Large intestine (tissue), 3 donors: ENCODE data around the gene RNF166. TPM values are rescaled to one million over a fixed set of nuclear protein-coding genes. Genes with fewer than 3 reads are reported as not detected.

Source experiments
- DNase-seq, 2 donors: peaks; one replicate each; pipeline versions ENCODE4 v3.0.0 to v3.0.0-alpha.2; 2013
- H3K27ac ChIP-seq: one replicate; pipeline ENCODE4 v1.5.1; 2013; ENCODE audit warnings: low read length
- H3K27me3 ChIP-seq: 2 replicates; pipeline ENCODE4 v1.6.1; 2013; ENCODE audit warnings: low read length; ENCODE audit not compliant: control insufficient read depth, insufficient read depth
- H3K36me3 ChIP-seq: 2 replicates; pipeline ENCODE4 v1.6.1; 2013; ENCODE audit warnings: low read length; ENCODE audit not compliant: control insufficient read depth, insufficient read depth
- H3K4me1 ChIP-seq: one replicate; pipeline ENCODE4 v1.6.1; 2013; ENCODE audit warnings: low read length; ENCODE audit not compliant: control insufficient read depth, insufficient read depth
- H3K4me3 ChIP-seq: one replicate; pipeline ENCODE4 v1.5.1; 2013; ENCODE audit warnings: low read length
- H3K9me3 ChIP-seq: one replicate; pipeline ENCODE4 v1.6.1; 2013; ENCODE audit warnings: mild to moderate bottlenecking, low read depth, low read length, moderate library complexity; ENCODE audit not compliant: control insufficient read depth
- WGBS: methylation state at CpG from one replicate; pipeline ENCODE4 v1.1.5; 2013; ENCODE audit warnings: low lambda C conversion rate; ENCODE audit not compliant: insufficient coverage; 5-methylcytosine and 5-hydroxymethylcytosine counted together
- polyA plus RNA-seq: library from polyadenylated mRNA; unstranded; fragments of 120-200 nt; gene quantifications from one replicate; pipeline ENCODE4 v1.2.1, GENCODE V29; 2013

The RNF166 gene
- polyA plus RNA-seq, 1 donor: 13.3 TPM

- Histone ChIP-seq H3K4me1 (no peaks in the 10 kb centered on the region), H3K27me3 (no peaks in the 10 kb centered on the region), H3K4me3 (no peak overlapping the region), H3K27ac (no peak overlapping the region), H3K9me3 (no peaks in the 10 kb centered on the region), H3K36me3 (peaks cover 58% of the 10 kb centered on the region)
- no peak for DNase-seq
- WGBS: no CpG with 5 or more reads among the region's 13 CpGs
Measured at GRCh38 chr16:88732961-88733294, 26.7 kb upstream of the RNF166 start.

- no CpG with 5 or more reads among the region's 30 CpGs for WGBS
- no peak overlapping the region for H3K27ac ChIP-seq
- no peak overlapping the region for H3K4me3 ChIP-seq
- peaks cover 59% of the 10 kb centered on the region for H3K36me3 ChIP-seq
- no peaks in the 10 kb centered on the region for H3K9me3 ChIP-seq
- no peaks in the 10 kb centered on the region for H3K4me1 ChIP-seq
- no peak for DNase-seq
- no peaks in the 10 kb centered on the region for H3K27me3 ChIP-seq
Measured at GRCh38 chr16:88732172-88732960, 26.2 kb upstream of the RNF166 start.

- WGBS: no CpG with 5 or more reads among the region's 15 CpGs
- DNase-seq: no peak
- H3K9me3 ChIP-seq: no peaks in the 10 kb centered on the region
- no peaks in the 10 kb centered on the region for H3K27me3 ChIP-seq
- no peaks in the 10 kb centered on the region for H3K4me1 ChIP-seq
- H3K4me3 ChIP-seq: no peak overlapping the region
- H3K27ac ChIP-seq: no peak overlapping the region
- H3K36me3 ChIP-seq: peaks cover 66% of the 10 kb centered on the region
Measured at GRCh38 chr16:88731699-88732098, 25.5 kb upstream of the RNF166 start.

GRCh38 chr16:88730632-88731607 is 24.7 kb upstream of the RNF166 start:
- no peaks in the 10 kb centered on the region for H3K27me3 ChIP-seq
- 90% methylated on average over 2 of the region's 34 CpGs for WGBS
- peaks cover 70% of the 10 kb centered on the region for H3K36me3 ChIP-seq
- H3K27ac ChIP-seq: no peak overlapping the region
- H3K4me1 ChIP-seq: no peaks in the 10 kb centered on the region
- H3K9me3 ChIP-seq: no peaks in the 10 kb centered on the region
- no peak overlapping the region for H3K4me3 ChIP-seq
- no peak for DNase-seq

GRCh38 chr16:88727871-88728270 is 21.7 kb upstream of the RNF166 start:
- no peaks in the 10 kb centered on the region for H3K4me1 ChIP-seq
- WGBS: no CpG with 5 or more reads among the region's 20 CpGs
- H3K27ac ChIP-seq: no peak overlapping the region
- peaks cover 3% of the 10 kb centered on the region for H3K9me3 ChIP-seq
- DNase-seq: no peak
- H3K27me3 ChIP-seq: no peaks in the 10 kb centered on the region
- H3K36me3 ChIP-seq: peaks cover 67% of the 10 kb centered on the region
- H3K4me3 ChIP-seq: no peak overlapping the region

- Histone ChIP-seq H3K36me3 (peaks cover 67% of the 10 kb centered on the region), H3K4me1 (no peaks in the 10 kb centered on the region), H3K27ac (no peak overlapping the region), H3K9me3 (peaks cover 4% of the 10 kb centered on the region), H3K27me3 (no peaks in the 10 kb centered on the region), H3K4me3 (no peak overlapping the region)
- no peak for DNase-seq
- no CpG with 5 or more reads among the region's 28 CpGs for WGBS
Measured at GRCh38 chr16:88726981-88727380, 20.8 kb upstream of the RNF166 start.

- WGBS: no CpG with 5 or more reads among the region's 17 CpGs
- H3K27ac ChIP-seq: no peak overlapping the region
- peaks cover 69% of the 10 kb centered on the region for H3K36me3 ChIP-seq
- H3K4me1 ChIP-seq: no peaks in the 10 kb centered on the region
- H3K9me3 ChIP-seq: peaks cover 7% of the 10 kb centered on the region
- no peak overlapping the region for H3K4me3 ChIP-seq
- DNase-seq: no peak
- no peaks in the 10 kb centered on the region for H3K27me3 ChIP-seq
Measured at GRCh38 chr16:88726408-88726749, 20.2 kb upstream of the RNF166 start.

- Histone ChIP-seq H3K4me1 (no peaks in the 10 kb centered on the region), H3K9me3 (peaks cover 7% of the 10 kb centered on the region), H3K27me3 (no peaks in the 10 kb centered on the region), H3K27ac (no peak overlapping the region), H3K36me3 (peaks cover 69% of the 10 kb centered on the region), H3K4me3 (no peak overlapping the region)
- DNase-seq: no peak
- no CpG with 5 or more reads among the region's 32 CpGs for WGBS
Measured at GRCh38 chr16:88725609-88726407, 19.6 kb upstream of the RNF166 start.

- Histone ChIP-seq H3K36me3 (peaks cover 70% of the 10 kb centered on the region), H3K4me3 (no peak overlapping the region), H3K9me3 (peaks cover 7% of the 10 kb centered on the region), H3K27ac (no peak overlapping the region), H3K4me1 (no peaks in the 10 kb centered on the region), H3K27me3 (no peaks in the 10 kb centered on the region)
- no peak for DNase-seq
- no CpG with 5 or more reads among the region's 31 CpGs for WGBS
Measured at GRCh38 chr16:88724855-88725555, 18.8 kb upstream of the RNF166 start.
